Tibial nerve (tissue), 4 donors: ENCODE data around the gene PTPRO.

Experiments used
- CTCF ChIP-seq, 5 experiments: fragments of 200-600 bp in 3 of 5; fragments of 450-650 bp in 2 of 5; sonication (generic) in 3 of 5; IDR thresholded peaks; one replicate each; pipeline ENCODE4 v1.5.1; 2016 to 2019; ENCODE audit warnings: antibody characterized with exemption in 5 of 5, mild to moderate bottlenecking in 3 of 5, moderate library complexity in 2 of 5
- EP300 ChIP-seq, 2 donors: sonication (generic); formaldehyde crosslinking; IDR thresholded peaks; one replicate each; pipeline ENCODE4 v1.6.1; 2017; ENCODE audit warnings: antibody characterized with exemption in 2 of 2, mild to moderate bottlenecking in 1 of 2
- POLR2A ChIP-seq, 2 donors: fragments of 450-650 bp; IDR thresholded peaks; one replicate each; pipeline ENCODE4 v1.6.1; 2017; ENCODE audit warnings: antibody characterized with exemption in 2 of 2, mild to moderate bottlenecking in 2 of 2, moderate library complexity in 2 of 2

GRCh38 chr12:15550793-15551192 is 228.5 kb downstream of the PTPRO start:
- TF ChIP-seq CTCF (IDR thresholded peaks at IDR 0.05) = no peak
- no peak for TF ChIP-seq POLR2A (IDR thresholded peaks at IDR 0.05)
- TF ChIP-seq EP300 (IDR thresholded peaks at IDR 0.05) = no peak
